Right atrium auricular region (tissue), 2 donors: ENCODE measurements around the gene HES6. TPM values are rescaled to one million over a fixed set of nuclear protein-coding genes. Genes with fewer than 3 reads are reported as not detected.
A peak's percentile ranks its signal among the peaks of the same experiment; 100 is the strongest.

Experiments used
- DNase-seq: peaks from one replicate; pipeline ENCODE4 v3.0.0-alpha.2; 2019; ENCODE audit warnings: low spot score
- H3K27ac ChIP-seq, 2 donors: fragments of 200-600 bp; sonication (generic); 1 replicate in 1 of 2; 2 replicates in 1 of 2; pipeline ENCODE4 v1.5.1; 2016 to 2019
- H3K27me3 ChIP-seq, 2 donors: fragments of 200-600 bp; sonication (generic); one replicate each; pipeline versions ENCODE4 v1.5.1 to v1.6.0; 2017 to 2019
- H3K36me3 ChIP-seq: fragments of 200-600 bp; sonication (generic); one replicate; pipeline ENCODE4 v1.5.1; 2016
- H3K4me1 ChIP-seq, 2 donors: fragments of 200-600 bp; sonication (generic); one replicate each; pipeline versions ENCODE4 v1.5.1 to v1.6.0; 2017 to 2019
- H3K4me3 ChIP-seq, 2 donors: fragments of 200-600 bp; sonication (generic); 1 replicate in 1 of 2; 2 replicates in 1 of 2; pipeline ENCODE4 v1.5.1; 2017 to 2019; ENCODE audit warnings: mild to moderate bottlenecking in 1 of 2, moderate library complexity in 1 of 2
- H3K9me3 ChIP-seq, 2 donors: fragments of 200-600 bp; sonication (generic); one replicate each; pipeline ENCODE4 v1.5.1; 2019
- total RNA-seq, 2 donors: library from RNA; depleted of rRNA; stranded (reverse); fragments of >200 nt; gene quantifications; one replicate each; pipeline ENCODE4 v1.1.0, GENCODE V29; 2016
- TF ChIP-seq, protein P1 (sequence below), 2 donors: fragments of 200-600 bp; sonication (generic); IDR thresholded peaks; one replicate each; pipeline ENCODE4 v1.5.1; 2019; ENCODE audit warnings: antibody characterized with exemption in 2 of 2

Gene HES6
- total RNA-seq, 2 donors from 2014 or later: 2.5 to 4.8 TPM

DNA sequence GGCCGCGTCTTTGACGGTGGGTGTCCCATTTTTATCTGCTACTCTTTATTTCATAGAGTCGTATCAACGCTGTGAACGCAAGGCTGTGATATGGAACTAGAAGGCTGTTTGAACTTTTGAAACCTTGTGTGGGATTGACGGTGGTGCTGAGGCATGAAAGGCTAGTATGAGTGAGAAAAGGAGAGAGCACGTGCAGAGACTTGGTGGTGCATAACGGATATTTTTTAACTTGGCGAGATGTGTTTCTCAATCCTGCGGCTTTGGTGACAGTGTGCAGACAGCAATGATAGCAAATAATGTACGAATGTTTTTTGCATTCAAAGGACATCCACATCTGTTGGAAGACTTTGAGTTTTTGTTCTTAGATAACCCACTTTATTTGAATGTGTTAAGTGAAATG is 6.2 kb downstream of the HES6 start:
- Histone ChIP-seq H3K27ac (no peak overlapping the region), H3K9me3 (no peaks in the 10 kb centered on the region), H3K4me3 (no peak overlapping the region), H3K36me3 (no peaks in the 10 kb centered on the region), H3K27me3 (peaks cover 0 to 1% of the 10 kb centered on the region in 2 donors), H3K4me1 (peaks cover 0 to 14% of the 10 kb centered on the region in 2 donors)
- TF ChIP-seq, protein P1, sequence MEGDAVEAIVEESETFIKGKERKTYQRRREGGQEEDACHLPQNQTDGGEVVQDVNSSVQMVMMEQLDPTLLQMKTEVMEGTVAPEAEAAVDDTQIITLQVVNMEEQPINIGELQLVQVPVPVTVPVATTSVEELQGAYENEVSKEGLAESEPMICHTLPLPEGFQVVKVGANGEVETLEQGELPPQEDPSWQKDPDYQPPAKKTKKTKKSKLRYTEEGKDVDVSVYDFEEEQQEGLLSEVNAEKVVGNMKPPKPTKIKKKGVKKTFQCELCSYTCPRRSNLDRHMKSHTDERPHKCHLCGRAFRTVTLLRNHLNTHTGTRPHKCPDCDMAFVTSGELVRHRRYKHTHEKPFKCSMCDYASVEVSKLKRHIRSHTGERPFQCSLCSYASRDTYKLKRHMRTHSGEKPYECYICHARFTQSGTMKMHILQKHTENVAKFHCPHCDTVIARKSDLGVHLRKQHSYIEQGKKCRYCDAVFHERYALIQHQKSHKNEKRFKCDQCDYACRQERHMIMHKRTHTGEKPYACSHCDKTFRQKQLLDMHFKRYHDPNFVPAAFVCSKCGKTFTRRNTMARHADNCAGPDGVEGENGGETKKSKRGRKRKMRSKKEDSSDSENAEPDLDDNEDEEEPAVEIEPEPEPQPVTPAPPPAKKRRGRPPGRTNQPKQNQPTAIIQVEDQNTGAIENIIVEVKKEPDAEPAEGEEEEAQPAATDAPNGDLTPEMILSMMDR (IDR thresholded peaks at IDR 0.05): no peak
- no peak for DNase-seq

DNA sequence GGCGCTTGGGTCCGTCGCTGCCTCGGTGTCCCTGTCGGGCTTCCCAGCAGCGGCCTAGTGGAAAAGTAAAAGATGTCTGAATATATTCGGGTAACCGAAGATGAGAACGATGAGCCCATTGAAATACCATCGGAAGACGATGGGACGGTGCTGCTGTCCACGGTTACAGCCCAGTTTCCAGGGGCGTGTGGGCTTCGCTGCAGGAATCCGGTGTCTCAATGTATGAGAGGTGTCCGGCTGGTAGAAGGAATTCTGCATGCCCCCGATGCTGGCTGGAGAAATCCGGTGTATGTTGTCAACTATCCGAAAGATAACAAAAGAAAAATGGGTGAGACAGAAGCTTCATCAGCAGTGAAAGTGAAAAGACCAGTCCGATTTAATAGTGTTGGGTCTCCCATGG is 8.0 kb downstream of the HES6 start:
- no peaks in the 10 kb centered on the region for H3K9me3 ChIP-seq
- DNase-seq: no peak
- H3K4me3 ChIP-seq: peak overlapping the region; percentile 32 to 55
- no peak overlapping the region for H3K27ac ChIP-seq
- TF ChIP-seq, protein P1 (IDR thresholded peaks at IDR 0.05): no peak
- H3K27me3 ChIP-seq: no peaks in the 10 kb centered on the region
- no peaks in the 10 kb centered on the region for H3K36me3 ChIP-seq
- peaks cover 0 to 11% of the 10 kb centered on the region in 2 donors for H3K4me1 ChIP-seq

DNA sequence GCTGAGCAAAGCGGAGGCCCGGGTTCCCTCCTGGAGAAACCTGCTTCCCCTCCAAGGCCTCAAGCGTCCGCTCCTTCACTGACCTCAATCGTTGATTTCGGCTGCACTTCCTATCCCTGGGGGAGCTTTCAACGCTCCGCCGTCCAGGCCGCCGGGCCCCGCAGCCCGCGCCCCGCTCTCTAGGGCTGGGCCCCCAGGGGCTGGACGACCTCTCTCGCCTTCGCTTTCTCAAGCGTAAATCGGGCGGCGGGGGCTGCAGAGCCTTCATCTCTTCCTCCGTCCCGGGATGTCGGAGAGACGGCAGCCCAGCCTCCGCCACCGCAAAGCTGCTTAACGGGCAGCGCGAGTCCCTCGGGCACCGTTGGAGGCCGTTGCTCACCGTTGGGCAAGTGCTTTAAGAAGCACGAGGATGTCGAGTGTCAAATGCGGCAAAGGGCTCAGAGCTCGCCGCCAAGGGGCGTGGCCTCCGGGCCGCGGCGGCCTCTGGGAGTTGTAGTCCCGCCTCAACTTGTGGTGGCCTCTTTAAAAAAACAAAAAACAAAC is 8.5 kb downstream of the HES6 start:
- peaks cover 0 to 11% of the 10 kb centered on the region in 2 donors for H3K4me1 ChIP-seq
- H3K36me3 ChIP-seq: no peaks in the 10 kb centered on the region
- peak overlapping the region; percentile 29 to 33 for H3K27ac ChIP-seq
- no peaks in the 10 kb centered on the region for H3K27me3 ChIP-seq
- DNase-seq: peak; percentile 85
- peak overlapping the region; percentile 32 to 55 for H3K4me3 ChIP-seq
- TF ChIP-seq, protein P1 (IDR thresholded peaks at IDR 0.05): peak in 1 of 2 donors; percentile 49
- no peaks in the 10 kb centered on the region for H3K9me3 ChIP-seq

DNA sequence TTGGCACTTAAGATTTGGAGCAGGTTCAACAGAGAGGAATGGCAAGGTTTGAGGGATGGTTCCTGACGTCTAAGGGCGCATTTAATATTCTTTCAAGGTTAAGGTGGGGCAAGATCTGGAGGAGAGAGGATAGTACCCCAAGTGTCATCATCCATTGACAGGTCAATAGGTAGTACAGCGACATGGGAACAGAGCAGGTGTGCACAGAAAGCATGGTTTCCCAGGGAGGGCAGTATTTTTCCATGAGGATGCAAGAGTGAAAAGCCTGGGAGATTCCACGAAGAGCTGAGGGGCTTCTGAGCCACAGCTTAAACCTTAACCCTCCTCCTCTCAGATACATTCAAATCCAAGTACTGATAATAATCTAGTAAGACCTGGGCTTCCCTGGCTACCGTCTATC is 9.1 kb downstream of the HES6 start:
- Histone ChIP-seq H3K9me3 (no peaks in the 10 kb centered on the region), H3K36me3 (no peaks in the 10 kb centered on the region), H3K4me3 (peak overlapping the region in 1 of 2 donors; percentile 55), H3K27me3 (no peaks in the 10 kb centered on the region), H3K27ac (peak overlapping the region in 1 of 2 donors; percentile 33), H3K4me1 (peaks cover 0 to 15% of the 10 kb centered on the region in 2 donors)
- TF ChIP-seq, protein P1 (IDR thresholded peaks at IDR 0.05): no peak
- DNase-seq: no peak

DNA sequence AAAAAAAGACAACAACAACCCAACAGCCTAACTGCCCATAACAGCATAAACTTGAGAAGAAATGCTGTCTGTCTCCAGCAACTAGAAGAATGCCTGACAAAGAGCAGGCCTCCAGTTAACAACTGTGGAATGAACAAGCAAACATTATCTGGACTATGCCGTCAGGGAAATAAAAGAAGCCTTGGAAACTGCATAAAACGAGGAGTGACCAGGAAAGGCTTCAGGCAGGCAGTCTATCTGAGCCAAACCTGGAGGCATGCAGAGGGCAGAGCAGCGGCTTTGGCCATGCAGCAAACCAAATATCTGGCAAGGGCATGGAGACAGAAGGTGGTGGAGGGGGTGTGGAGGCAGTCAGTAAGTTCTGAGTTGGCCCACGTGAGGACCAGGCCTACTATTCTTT is 11.1 kb downstream of the HES6 start:
- TF ChIP-seq, protein P1 (IDR thresholded peaks at IDR 0.05): no peak
- H3K36me3 ChIP-seq: no peaks in the 10 kb centered on the region
- no peaks in the 10 kb centered on the region for H3K27me3 ChIP-seq
- no peak overlapping the region for H3K27ac ChIP-seq
- no peak overlapping the region for H3K4me3 ChIP-seq
- H3K4me1 ChIP-seq: peaks cover 0 to 13% of the 10 kb centered on the region in 2 donors
- H3K9me3 ChIP-seq: no peaks in the 10 kb centered on the region
- DNase-seq: no peak

DNA sequence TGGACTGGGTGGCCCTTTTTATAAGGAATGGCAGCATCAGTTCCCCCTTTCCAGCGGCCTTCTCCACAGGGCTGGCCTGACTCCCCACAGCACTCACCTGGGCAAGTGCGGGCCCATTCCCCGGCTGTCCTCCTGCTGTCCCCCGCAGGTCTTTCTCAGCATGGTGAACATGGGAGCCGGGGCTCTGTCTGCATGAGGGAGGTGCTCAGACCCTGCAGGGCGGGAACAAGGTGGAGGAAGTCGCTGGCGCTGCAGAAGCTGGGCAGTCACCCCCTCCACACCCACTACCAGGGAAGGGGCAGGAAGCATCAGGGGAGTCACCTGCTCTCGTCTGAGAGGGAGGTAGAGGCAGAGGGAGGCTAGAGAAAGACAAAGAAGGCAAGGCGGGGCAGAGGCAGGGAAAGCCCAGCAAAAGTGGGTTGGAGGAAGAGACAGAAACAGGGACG is 12.2 kb downstream of the HES6 start:
- no peaks in the 10 kb centered on the region for H3K27me3 ChIP-seq
- TF ChIP-seq, protein P1 (IDR thresholded peaks at IDR 0.05): no peak
- DNase-seq: no peak
- no peak overlapping the region for H3K27ac ChIP-seq
- H3K9me3 ChIP-seq: no peaks in the 10 kb centered on the region
- no peaks in the 10 kb centered on the region for H3K36me3 ChIP-seq
- H3K4me1 ChIP-seq: peaks cover 0 to 13% of the 10 kb centered on the region in 2 donors
- no peak overlapping the region for H3K4me3 ChIP-seq
